ENCODE results near the gene KRT32. TPM values are rescaled to one million over a fixed set of nuclear protein-coding genes. Genes with fewer than 3 reads are reported as not detected.

The KRT32 gene
- total RNA-seq, 2 experiments from 2014 or later, result not detected

- no peak overlapping the region for H3K27ac Mint-ChIP-seq
- H3K9me3 Mint-ChIP-seq, result no peaks in the 10 kb centered on the region
- H3K4me3 Mint-ChIP-seq, result no peak overlapping the region
- POLR2A ChIA-PET, result no interaction called here
- DNase-seq, result no peak
- H3K36me3 Mint-ChIP-seq, result no peaks in the 10 kb centered on the region
- H3K4me1 Mint-ChIP-seq, result peaks cover 6% of the 10 kb centered on the region
- H3K27me3 Mint-ChIP-seq, result no peaks in the 10 kb centered on the region
- no peak for ATAC-seq (ENCODE audit: low read depth)
Observed at GRCh38 chr17:41503202-41503601, 36.0 kb upstream of the KRT32 start.

GRCh38 chr17:41500131-41500911 is 33.1 kb upstream of the KRT32 start:
- ATAC-seq (ENCODE audit: low read depth) (no peak), DNase-seq (no peak)
- Mint-ChIP-seq H3K4me1 (peaks cover 14% of the 10 kb centered on the region), H3K9me3 (no peaks in the 10 kb centered on the region), H3K4me3 (no peak overlapping the region), H3K36me3 (no peaks in the 10 kb centered on the region), H3K27me3 (no peaks in the 10 kb centered on the region), H3K27ac (peak overlapping the region; percentile 32)
- POLR2A ChIA-PET, result no interaction called here

GRCh38 chr17:41499714-41500113 is 32.5 kb upstream of the KRT32 start:
- POLR2A ChIA-PET, result no interaction called here
- Mint-ChIP-seq H3K4me1 (peaks cover 14% of the 10 kb centered on the region), H3K36me3 (no peaks in the 10 kb centered on the region), H3K4me3 (no peak overlapping the region), H3K27ac (peak overlapping the region; percentile 32), H3K9me3 (no peaks in the 10 kb centered on the region), H3K27me3 (no peaks in the 10 kb centered on the region)
- no peak for DNase-seq
- no peak for ATAC-seq (ENCODE audit: low read depth)

GRCh38 chr17:41498276-41498675 is 31.1 kb upstream of the KRT32 start:
- ATAC-seq (ENCODE audit: low read depth), result no peak
- POLR2A ChIA-PET, result interaction anchor here (0.8 kb wide), 1 partner anchor 167 kb away, joined by 3 read pairs; no protein-coding TSS in a partner anchor
- Mint-ChIP-seq H3K9me3 (no peaks in the 10 kb centered on the region), H3K36me3 (no peaks in the 10 kb centered on the region), H3K27ac (no peak overlapping the region), H3K27me3 (no peaks in the 10 kb centered on the region), H3K4me1 (peaks cover 14% of the 10 kb centered on the region), H3K4me3 (no peak overlapping the region)
- no peak for DNase-seq

GRCh38 chr17:41496803-41497484 is 29.8 kb upstream of the KRT32 start:
- DNase-seq, result peak; percentile 76
- Mint-ChIP-seq H3K36me3 (no peaks in the 10 kb centered on the region), H3K27ac (peak overlapping the region; percentile 68), H3K9me3 (no peaks in the 10 kb centered on the region), H3K4me1 (peaks cover 14% of the 10 kb centered on the region), H3K4me3 (peak overlapping the region; percentile 33), H3K27me3 (no peaks in the 10 kb centered on the region)
- ATAC-seq (ENCODE audit: low read depth), result peak; percentile 97
- POLR2A ChIA-PET, result no interaction called here

GRCh38 chr17:41494524-41494923 is 27.3 kb upstream of the KRT32 start:
- Mint-ChIP-seq H3K4me3 (no peak overlapping the region), H3K9me3 (no peaks in the 10 kb centered on the region), H3K27me3 (peaks cover 3% of the 10 kb centered on the region), H3K27ac (no peak overlapping the region), H3K36me3 (no peaks in the 10 kb centered on the region), H3K4me1 (peaks cover 15% of the 10 kb centered on the region)
- DNase-seq (no peak), ATAC-seq (ENCODE audit: low read depth) (no peak)
- POLR2A ChIA-PET, result no interaction called here

GRCh38 chr17:41492771-41493170 is 25.6 kb upstream of the KRT32 start:
- no peaks in the 10 kb centered on the region for H3K36me3 Mint-ChIP-seq
- no peak overlapping the region for H3K4me3 Mint-ChIP-seq
- H3K27ac Mint-ChIP-seq, result no peak overlapping the region
- DNase-seq (no peak), ATAC-seq (ENCODE audit: low read depth) (no peak)
- peaks cover 11% of the 10 kb centered on the region for H3K4me1 Mint-ChIP-seq
- H3K27me3 Mint-ChIP-seq, result peaks cover 4% of the 10 kb centered on the region
- H3K9me3 Mint-ChIP-seq, result no peaks in the 10 kb centered on the region
- POLR2A ChIA-PET, result no interaction called here

GRCh38 chr17:41492351-41492750 is 25.2 kb upstream of the KRT32 start:
- Mint-ChIP-seq H3K27me3 (peaks cover 4% of the 10 kb centered on the region), H3K4me1 (peaks cover 11% of the 10 kb centered on the region), H3K4me3 (no peak overlapping the region), H3K36me3 (no peaks in the 10 kb centered on the region), H3K27ac (no peak overlapping the region), H3K9me3 (no peaks in the 10 kb centered on the region)
- no peak for DNase-seq
- ATAC-seq (ENCODE audit: low read depth), result no peak
- POLR2A ChIA-PET, result no interaction called here

GRCh38 chr17:41491476-41491875 is 24.3 kb upstream of the KRT32 start:
- Mint-ChIP-seq H3K27ac (no peak overlapping the region), H3K4me1 (peaks cover 5% of the 10 kb centered on the region), H3K27me3 (peaks cover 4% of the 10 kb centered on the region), H3K9me3 (no peaks in the 10 kb centered on the region), H3K36me3 (no peaks in the 10 kb centered on the region), H3K4me3 (no peak overlapping the region)
- POLR2A ChIA-PET, result interaction anchor here (0.6 kb wide), 1 partner anchor 171 kb away, joined by 3 read pairs; no protein-coding TSS in a partner anchor
- no peak for DNase-seq
- ATAC-seq (ENCODE audit: low read depth), result no peak

- no peaks in the 10 kb centered on the region for H3K36me3 Mint-ChIP-seq
- H3K9me3 Mint-ChIP-seq, result no peaks in the 10 kb centered on the region
- peaks cover 5% of the 10 kb centered on the region for H3K4me1 Mint-ChIP-seq
- H3K27me3 Mint-ChIP-seq, result peaks cover 4% of the 10 kb centered on the region
- no peak overlapping the region for H3K27ac Mint-ChIP-seq
- no peak for ATAC-seq (ENCODE audit: low read depth)
- H3K4me3 Mint-ChIP-seq, result no peak overlapping the region
- DNase-seq, result no peak
- POLR2A ChIA-PET, result no interaction called here
Observed at GRCh38 chr17:41490000-41490990, 23.1 kb upstream of the KRT32 start.

- H3K36me3 Mint-ChIP-seq, result no peaks in the 10 kb centered on the region
- POLR2A ChIA-PET, result no interaction called here
- no peaks in the 10 kb centered on the region for H3K9me3 Mint-ChIP-seq
- DNase-seq (no peak), ATAC-seq (ENCODE audit: low read depth) (no peak)
- H3K4me1 Mint-ChIP-seq, result peaks cover 5% of the 10 kb centered on the region
- H3K4me3 Mint-ChIP-seq, result no peak within 1 kb of the TSS
- H3K27ac Mint-ChIP-seq, result no peak within 1 kb of the TSS
- H3K27me3 Mint-ChIP-seq, result peaks cover 4% of the 10 kb centered on the region
Observed at GRCh38 chr17:41489531-41489930, 22.3 kb upstream of the KRT32 start, which contains the start of gene KRT36. TSS of gene KRT36 (minus strand) at chr17:41489910. CDS start at chr17:41489864, 46 bp downstream.

GRCh38 chr17:41486809-41487530 is 19.8 kb upstream of the KRT32 start:
- ATAC-seq (ENCODE audit: low read depth) (no peak), DNase-seq (peak; percentile 49)
- Mint-ChIP-seq H3K27ac (no peak overlapping the region), H3K4me1 (peaks cover 5% of the 10 kb centered on the region), H3K27me3 (peaks cover 4% of the 10 kb centered on the region), H3K9me3 (no peaks in the 10 kb centered on the region), H3K4me3 (no peak overlapping the region), H3K36me3 (no peaks in the 10 kb centered on the region)
- POLR2A ChIA-PET, result no interaction called here

- DNase-seq (no peak), ATAC-seq (ENCODE audit: low read depth) (no peak)
- Mint-ChIP-seq H3K4me1 (peaks cover 5% of the 10 kb centered on the region), H3K36me3 (no peaks in the 10 kb centered on the region), H3K4me3 (no peak overlapping the region), H3K27me3 (peaks cover 2% of the 10 kb centered on the region), H3K27ac (no peak overlapping the region), H3K9me3 (no peaks in the 10 kb centered on the region)
- POLR2A ChIA-PET, result no interaction called here
Observed at GRCh38 chr17:41486316-41486715, 19.1 kb upstream of the KRT32 start.
